ENCODE data around the gene CGN.

GRCh38 chr1:151513626-151514121 lies 2.5 kb downstream of the CGN start:
- no peak for TF ChIP-seq CTCF (conservative IDR thresholded peaks at IDR 0.05 in 1 of 2, IDR thresholded peaks at IDR 0.05 in 1 of 2; ENCODE audit: low read depth in 1 of 2, low read length in 2 of 2)
- TF ChIP-seq EZH2 (IDR thresholded peaks at IDR 0.05; ENCODE audit: low read length, missing control alignments), result no peak

Measured in fibroblast of lung (primary cell).